ENCODE measurements around the gene SPTLC2.

SPTLC2 gene

DNA sequence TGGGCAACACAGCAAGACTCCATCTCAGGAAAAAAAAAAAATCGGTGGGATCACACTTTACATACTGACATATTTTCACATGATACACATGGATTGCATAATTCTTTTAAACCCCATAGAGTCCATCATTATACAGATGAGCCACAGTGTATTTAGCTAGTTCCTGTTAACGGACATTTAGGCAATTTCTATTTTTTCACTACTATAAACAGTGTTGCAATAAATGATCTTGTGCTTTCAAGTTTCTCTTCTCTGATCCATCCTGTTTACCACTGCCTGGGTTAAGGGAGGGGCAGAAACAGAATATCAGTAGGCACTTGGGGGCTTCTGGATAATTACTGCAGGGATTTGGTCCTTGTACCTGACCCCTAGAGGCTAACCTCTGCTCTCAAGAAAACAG, 43.4 kb upstream of the SPTLC2 start:
- H3K9me3 ChIP-seq (replicated peaks; ENCODE audit: insufficient read depth, low read length): no peaks in the 10 kb centered on the region

GRCh38 chr14:77657280-77657679, 40.8 kb upstream of the SPTLC2 start:
- H2AFZ ChIP-seq (ENCODE audit: low read length): no peak overlapping the region

More for the DNA sequence above, 43.4 kb upstream of the SPTLC2 start:
- Histone ChIP-seq H2AFZ (ENCODE audit: low read length) (no peak overlapping the region), H3K4me3 (ENCODE audit: low read length) (no peak overlapping the region), H3K9ac (ENCODE audit: low read length) (no peak overlapping the region), H3K36me3 (replicated peaks; ENCODE audit: insufficient read depth, low read length) (no peaks in the 10 kb centered on the region), H3K9me2 (replicated peaks; ENCODE audit: insufficient read depth, low read length) (no peaks in the 10 kb centered on the region), H3K27ac (ENCODE audit: low read length) (no peak overlapping the region), H3F3A (ENCODE audit: insufficient read depth, low read length) (no peaks in the 10 kb centered on the region), H4K20me1 (ENCODE audit: insufficient read depth, low read length) (no peaks in the 10 kb centered on the region), H3K79me2 (ENCODE audit: low read length) (no peaks in the 10 kb centered on the region), H3K27me3 (replicated peaks; ENCODE audit: insufficient read depth, low read length) (no peaks in the 10 kb centered on the region), H3K4me2 (ENCODE audit: low read depth, low read length) (no peak overlapping the region), H3K4me1 (ENCODE audit: low read length) (no peaks in the 10 kb centered on the region)
- no peak for DNase-seq
- TF ChIP-seq EZH2 (optimal IDR thresholded peaks at IDR 0.05; ENCODE audit: low read depth, low read length) (no peak), EZH2phosphoT487 (IDR thresholded peaks at IDR 0.05; ENCODE audit: low read length) (no peak)
- TF ChIP-seq, protein P1, sequence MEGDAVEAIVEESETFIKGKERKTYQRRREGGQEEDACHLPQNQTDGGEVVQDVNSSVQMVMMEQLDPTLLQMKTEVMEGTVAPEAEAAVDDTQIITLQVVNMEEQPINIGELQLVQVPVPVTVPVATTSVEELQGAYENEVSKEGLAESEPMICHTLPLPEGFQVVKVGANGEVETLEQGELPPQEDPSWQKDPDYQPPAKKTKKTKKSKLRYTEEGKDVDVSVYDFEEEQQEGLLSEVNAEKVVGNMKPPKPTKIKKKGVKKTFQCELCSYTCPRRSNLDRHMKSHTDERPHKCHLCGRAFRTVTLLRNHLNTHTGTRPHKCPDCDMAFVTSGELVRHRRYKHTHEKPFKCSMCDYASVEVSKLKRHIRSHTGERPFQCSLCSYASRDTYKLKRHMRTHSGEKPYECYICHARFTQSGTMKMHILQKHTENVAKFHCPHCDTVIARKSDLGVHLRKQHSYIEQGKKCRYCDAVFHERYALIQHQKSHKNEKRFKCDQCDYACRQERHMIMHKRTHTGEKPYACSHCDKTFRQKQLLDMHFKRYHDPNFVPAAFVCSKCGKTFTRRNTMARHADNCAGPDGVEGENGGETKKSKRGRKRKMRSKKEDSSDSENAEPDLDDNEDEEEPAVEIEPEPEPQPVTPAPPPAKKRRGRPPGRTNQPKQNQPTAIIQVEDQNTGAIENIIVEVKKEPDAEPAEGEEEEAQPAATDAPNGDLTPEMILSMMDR (IDR thresholded peaks at IDR 0.05; ENCODE audit: low read length): no peak

DNA sequence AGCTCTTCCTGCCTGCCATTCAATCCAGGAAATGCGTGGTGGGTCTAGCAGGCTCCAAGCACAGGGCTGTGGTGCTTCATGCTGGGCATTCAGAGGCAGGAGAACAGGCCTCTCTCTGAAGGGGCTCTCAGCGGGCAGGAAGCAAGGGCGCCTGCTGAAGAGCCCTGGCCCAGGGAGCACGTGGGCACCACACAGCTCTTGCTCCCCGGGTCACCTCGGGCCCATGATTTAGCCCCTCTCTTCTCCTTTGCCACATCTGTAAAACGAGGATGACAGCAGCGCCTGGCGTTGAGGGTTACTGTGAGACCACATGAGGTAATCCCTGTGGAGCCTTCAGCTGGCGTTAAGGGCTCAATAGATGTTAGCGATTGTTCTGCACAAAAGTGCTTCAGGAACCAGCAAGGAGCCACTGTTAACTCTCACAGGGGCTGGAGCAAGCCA, 37.6 kb upstream of the SPTLC2 start:
- Histone ChIP-seq H2AFZ (ENCODE audit: low read length) (no peak overlapping the region), H3K4me1 (ENCODE audit: low read length) (no peaks in the 10 kb centered on the region), H3K9me3 (replicated peaks; ENCODE audit: insufficient read depth, low read length) (no peaks in the 10 kb centered on the region), H4K20me1 (ENCODE audit: insufficient read depth, low read length) (no peaks in the 10 kb centered on the region), H3K79me2 (ENCODE audit: low read length) (no peaks in the 10 kb centered on the region), H3F3A (ENCODE audit: insufficient read depth, low read length) (no peaks in the 10 kb centered on the region), H3K27me3 (replicated peaks; ENCODE audit: insufficient read depth, low read length) (no peaks in the 10 kb centered on the region), H3K36me3 (replicated peaks; ENCODE audit: insufficient read depth, low read length) (no peaks in the 10 kb centered on the region), H3K4me2 (ENCODE audit: low read depth, low read length) (no peak overlapping the region), H3K27ac (ENCODE audit: low read length) (no peak overlapping the region), H3K4me3 (ENCODE audit: low read length) (no peak overlapping the region), H3K9ac (ENCODE audit: low read length) (no peak overlapping the region), H3K9me2 (replicated peaks; ENCODE audit: insufficient read depth, low read length) (no peaks in the 10 kb centered on the region)
- DNase-seq: no peak
- TF ChIP-seq EZH2 (optimal IDR thresholded peaks at IDR 0.05; ENCODE audit: low read depth, low read length) (no peak), EZH2phosphoT487 (IDR thresholded peaks at IDR 0.05; ENCODE audit: low read length) (no peak)
- TF ChIP-seq, protein P1 (IDR thresholded peaks at IDR 0.05; ENCODE audit: low read length): no peak

More at GRCh38 chr14:77657280-77657679, 40.8 kb upstream of the SPTLC2 start:
- Histone ChIP-seq H3K9me2 (replicated peaks; ENCODE audit: insufficient read depth, low read length) (no peaks in the 10 kb centered on the region), H4K20me1 (ENCODE audit: insufficient read depth, low read length) (no peaks in the 10 kb centered on the region), H3K27ac (ENCODE audit: low read length) (no peak overlapping the region), H3K4me2 (ENCODE audit: low read depth, low read length) (no peak overlapping the region), H3K9me3 (replicated peaks; ENCODE audit: insufficient read depth, low read length) (no peaks in the 10 kb centered on the region), H3K36me3 (replicated peaks; ENCODE audit: insufficient read depth, low read length) (no peaks in the 10 kb centered on the region), H3K27me3 (replicated peaks; ENCODE audit: insufficient read depth, low read length) (no peaks in the 10 kb centered on the region), H3K4me3 (ENCODE audit: low read length) (no peak overlapping the region), H3K79me2 (ENCODE audit: low read length) (no peaks in the 10 kb centered on the region), H3K4me1 (ENCODE audit: low read length) (no peaks in the 10 kb centered on the region), H3K9ac (ENCODE audit: low read length) (no peak overlapping the region), H3F3A (ENCODE audit: insufficient read depth, low read length) (no peaks in the 10 kb centered on the region)
- TF ChIP-seq EZH2 (optimal IDR thresholded peaks at IDR 0.05; ENCODE audit: low read depth, low read length): no peak
- TF ChIP-seq EZH2phosphoT487 (IDR thresholded peaks at IDR 0.05; ENCODE audit: low read length): no peak
- TF ChIP-seq, protein P1 (IDR thresholded peaks at IDR 0.05; ENCODE audit: low read length): no peak
- DNase-seq: no peak
